NCI-H2107 treated with DMSO at 0.1 percent for 48 hours (cell line): ENCODE results near the gene TIE1.

Source experiments
- DNase-seq: peaks from one replicate; lab custom pipeline; 2025; ENCODE audit not compliant: unreplicated experiment; lab: John Stamatoyannopoulos, UW

The TIE1 gene

GRCh38 chr1:43311521-43311920 lies 10.7 kb downstream of the TIE1 start:
- DNase-seq, result no peak

DNA sequence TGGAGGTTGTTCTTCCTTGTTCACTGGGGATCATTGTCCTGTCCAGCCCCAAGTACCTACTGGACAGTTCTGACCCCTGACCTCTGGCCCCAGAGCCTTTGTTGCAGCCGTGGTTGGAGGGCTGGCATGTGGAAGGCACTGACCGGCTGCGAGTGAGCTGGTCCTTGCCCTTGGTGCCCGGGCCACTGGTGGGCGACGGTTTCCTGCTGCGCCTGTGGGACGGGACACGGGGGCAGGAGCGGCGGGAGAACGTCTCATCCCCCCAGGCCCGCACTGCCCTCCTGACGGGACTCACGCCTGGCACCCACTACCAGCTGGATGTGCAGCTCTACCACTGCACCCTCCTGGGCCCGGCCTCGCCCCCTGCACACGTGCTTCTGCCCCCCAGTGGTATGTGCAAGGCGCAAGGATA lies 11.4 kb downstream of the TIE1 start:
- DNase-seq, result no peak

DNA sequence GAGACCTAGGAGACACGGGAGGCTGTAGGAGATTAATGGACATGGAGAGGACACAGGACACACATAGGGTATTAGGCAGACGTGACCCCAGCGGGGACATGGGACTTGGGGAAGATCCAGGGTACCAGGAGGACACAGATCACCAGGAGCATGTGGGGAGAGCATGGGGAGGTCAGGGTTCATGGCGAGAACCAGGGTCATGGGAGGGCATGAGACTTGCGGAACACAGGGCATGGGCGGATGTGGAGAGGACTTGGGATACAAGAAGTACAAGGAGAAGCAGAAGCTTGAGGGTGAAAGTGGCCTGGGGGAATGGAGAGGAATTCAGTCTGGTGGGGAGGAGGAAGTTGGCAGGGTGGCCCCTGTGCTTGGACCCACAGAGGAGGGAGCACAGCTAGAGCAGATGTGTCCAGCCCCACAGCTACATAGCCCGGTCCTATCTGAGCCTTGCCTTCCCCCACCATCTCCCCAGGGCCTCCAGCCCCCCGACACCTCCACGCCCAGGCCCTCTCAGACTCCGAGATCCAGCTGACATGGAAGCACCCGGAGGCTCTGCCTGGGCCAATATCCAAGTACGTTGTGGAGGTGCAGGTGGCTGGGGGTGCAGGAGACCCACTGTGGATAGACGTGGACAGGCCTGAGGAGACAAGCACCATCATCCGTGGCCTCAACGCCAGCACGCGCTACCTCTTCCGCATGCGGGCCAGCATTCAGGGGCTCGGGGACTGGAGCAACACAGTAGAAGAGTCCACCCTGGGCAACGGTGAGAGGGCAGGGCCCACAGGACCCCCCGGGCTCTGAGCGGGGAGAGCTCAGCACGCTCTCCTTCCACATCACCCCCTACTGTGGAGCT lies 12.1 kb downstream of the TIE1 start:
- no peak for DNase-seq

GRCh38 chr1:43313771-43314170 lies 13.0 kb downstream of the TIE1 start:
- no peak for DNase-seq

DNA sequence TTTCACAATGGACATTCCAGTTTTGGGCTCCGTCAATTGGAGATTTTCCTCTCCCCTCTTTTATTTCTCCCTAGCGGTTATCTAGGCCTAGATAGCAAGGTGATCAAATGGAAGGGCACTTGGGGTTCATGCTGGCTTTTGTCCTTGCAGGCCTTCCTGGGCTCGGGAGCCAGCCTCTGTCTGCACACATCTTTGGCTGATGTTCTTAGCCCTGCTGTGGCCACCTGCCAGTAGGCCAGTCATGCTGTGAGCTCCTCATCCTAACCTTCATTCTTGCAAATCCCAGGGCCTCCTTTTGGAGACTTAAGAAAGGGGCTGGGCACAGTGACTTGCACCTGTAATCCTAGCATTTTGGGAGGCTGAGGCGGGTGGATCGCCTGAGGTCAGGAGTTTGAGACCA lies 13.5 kb downstream of the TIE1 start:
- no peak for DNase-seq

DNA sequence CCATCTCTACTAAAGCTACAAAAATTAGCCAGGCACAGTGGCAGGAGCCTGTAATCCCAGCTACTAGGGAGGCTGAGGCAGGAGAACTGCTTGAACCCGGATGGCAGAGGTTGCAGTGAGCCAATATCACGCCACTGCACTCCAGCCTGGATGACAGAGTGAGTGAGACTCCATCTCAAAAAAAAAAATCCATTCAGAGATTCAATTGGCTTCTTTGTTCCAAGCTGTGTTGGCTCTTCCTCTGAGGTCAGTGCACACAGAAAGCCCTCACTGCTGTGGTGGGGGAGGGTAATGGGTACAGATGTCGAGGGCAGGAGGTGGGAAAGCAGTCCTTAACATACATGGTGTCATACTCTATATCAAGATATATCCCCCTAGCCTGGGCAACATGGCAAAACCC lies 14.7 kb downstream of the TIE1 start:
- DNase-seq, result no peak

- no peak for DNase-seq
Observed at GRCh38 chr1:43315963-43316737, 15.4 kb downstream of the TIE1 start.

DNA sequence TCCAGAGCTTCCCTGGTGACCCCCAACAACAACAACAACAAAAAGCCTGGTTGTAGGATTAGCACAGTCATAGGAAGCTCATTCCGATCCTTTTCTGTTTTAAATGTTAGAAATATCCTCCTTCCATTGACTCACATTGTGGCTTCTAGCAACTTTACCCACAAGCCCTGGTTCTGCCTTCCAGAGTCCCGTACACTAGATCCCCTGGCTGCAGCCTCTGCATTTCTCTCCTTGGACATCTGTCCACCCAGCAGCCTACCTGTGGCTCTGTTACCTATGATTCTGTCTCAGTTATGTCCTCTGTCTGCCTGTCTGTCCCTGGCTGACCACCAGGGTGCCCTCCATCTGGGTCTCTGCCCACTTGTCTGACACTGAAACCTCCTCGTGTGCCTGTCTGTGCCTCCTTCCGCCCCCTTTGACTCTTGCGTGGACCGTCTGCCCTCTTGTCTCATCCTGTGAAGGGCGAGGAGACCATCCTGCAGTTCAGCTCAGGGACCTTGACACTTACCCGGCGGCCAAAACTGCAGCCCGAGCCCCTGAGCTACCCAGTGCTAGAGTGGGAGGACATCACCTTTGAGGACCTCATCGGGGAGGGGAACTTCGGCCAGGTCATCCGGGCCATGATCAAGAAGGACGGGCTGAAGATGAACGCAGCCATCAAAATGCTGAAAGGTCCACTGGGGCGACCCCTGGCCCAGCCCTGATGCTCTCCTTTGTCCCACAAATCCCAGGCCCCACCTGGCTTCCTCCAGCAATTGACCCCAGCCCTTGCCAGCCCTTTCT lies 16.1 kb downstream of the TIE1 start:
- no peak for DNase-seq

DNA sequence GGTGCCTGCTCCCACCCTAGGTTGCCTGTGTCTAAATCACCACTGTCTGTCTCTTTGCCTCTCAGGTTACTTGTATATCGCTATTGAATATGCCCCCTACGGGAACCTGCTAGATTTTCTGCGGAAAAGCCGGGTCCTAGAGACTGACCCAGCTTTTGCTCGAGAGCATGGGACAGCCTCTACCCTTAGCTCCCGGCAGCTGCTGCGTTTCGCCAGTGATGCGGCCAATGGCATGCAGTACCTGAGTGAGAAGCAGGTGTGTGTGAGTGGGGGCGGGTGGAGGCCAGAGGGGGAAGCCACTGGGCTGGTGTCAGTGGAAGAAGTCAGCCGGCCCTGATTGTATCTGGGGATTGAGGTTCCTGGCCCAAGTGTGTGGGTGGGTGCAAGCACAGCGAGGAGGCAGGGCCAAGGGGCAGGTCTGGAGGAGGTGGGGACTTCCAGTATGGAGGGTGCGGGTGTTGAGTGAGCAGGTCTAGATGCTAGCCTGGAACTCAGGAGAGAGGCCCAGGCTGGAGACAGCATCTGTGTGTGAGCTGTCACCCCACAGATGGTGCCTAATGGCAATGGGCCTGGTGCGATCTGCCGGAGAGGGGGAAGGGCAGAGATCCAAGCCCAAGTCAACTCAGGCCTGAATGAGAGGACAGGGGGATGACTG lies 17.2 kb downstream of the TIE1 start:
- DNase-seq, result no peak

GRCh38 chr1:43318831-43319230 lies 18.0 kb downstream of the TIE1 start:
- no peak for DNase-seq

- no peak for DNase-seq
Observed at GRCh38 chr1:43319288-43319687, 18.5 kb downstream of the TIE1 start.

GRCh38 chr1:43319766-43320165 lies 19.0 kb downstream of the TIE1 start:
- no peak for DNase-seq

DNA sequence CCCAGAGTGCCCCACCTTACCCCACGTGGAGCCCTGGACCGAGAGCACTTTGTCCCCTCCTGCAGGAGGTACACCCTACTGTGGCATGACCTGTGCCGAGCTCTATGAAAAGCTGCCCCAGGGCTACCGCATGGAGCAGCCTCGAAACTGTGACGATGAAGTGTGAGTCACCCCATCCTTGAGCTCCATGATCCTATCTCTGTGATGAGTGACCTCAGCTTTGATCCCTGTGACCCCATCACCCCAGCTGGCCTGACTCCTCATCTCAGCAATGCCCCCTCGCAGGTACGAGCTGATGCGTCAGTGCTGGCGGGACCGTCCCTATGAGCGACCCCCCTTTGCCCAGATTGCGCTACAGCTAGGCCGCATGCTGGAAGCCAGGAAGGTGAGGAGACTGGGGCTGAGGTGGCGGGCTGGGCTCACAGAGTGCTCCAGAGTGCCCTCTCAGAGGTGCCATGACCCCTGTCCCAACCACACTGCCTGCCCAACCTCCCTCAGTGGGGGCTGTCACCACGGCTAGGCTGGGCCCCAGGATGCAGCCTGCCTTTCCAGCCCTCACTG lies 20.6 kb downstream of the TIE1 start:
- DNase-seq, result no peak

DNA sequence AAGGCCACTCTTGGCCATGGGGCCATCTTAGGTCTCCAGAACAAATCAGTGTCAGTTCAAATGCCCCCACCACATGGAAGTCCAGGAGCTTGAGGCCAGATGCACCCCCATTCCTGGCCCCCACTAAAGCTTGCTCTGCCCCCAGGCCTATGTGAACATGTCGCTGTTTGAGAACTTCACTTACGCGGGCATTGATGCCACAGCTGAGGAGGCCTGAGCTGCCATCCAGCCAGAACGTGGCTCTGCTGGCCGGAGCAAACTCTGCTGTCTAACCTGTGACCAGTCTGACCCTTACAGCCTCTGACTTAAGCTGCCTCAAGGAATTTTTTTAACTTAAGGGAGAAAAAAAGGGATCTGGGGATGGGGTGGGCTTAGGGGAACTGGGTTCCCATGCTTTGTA lies 21.7 kb downstream of the TIE1 start:
- DNase-seq, result no peak

DNA sequence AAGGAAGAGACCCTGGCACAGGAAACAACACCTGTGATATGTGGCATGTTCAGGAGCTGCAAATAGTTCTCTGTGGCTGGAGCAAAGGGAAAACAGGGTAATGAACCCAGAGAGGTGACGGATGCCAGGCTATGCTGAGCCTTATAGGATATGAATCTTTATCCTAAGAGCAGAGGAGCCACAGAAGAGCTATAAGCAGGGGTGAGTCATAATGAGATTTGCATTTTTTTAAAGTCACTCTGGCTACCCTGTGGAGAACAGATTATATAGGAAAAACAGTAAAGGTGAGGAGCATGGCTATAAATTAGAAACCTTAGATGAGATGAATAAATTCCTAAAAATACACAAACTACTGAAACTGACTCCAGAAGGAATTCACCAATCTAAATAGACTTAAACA lies 24.0 kb downstream of the TIE1 start:
- no peak for DNase-seq

GRCh38 chr1:43325381-43325780 lies 24.6 kb downstream of the TIE1 start:
- DNase-seq, result no peak

DNA sequence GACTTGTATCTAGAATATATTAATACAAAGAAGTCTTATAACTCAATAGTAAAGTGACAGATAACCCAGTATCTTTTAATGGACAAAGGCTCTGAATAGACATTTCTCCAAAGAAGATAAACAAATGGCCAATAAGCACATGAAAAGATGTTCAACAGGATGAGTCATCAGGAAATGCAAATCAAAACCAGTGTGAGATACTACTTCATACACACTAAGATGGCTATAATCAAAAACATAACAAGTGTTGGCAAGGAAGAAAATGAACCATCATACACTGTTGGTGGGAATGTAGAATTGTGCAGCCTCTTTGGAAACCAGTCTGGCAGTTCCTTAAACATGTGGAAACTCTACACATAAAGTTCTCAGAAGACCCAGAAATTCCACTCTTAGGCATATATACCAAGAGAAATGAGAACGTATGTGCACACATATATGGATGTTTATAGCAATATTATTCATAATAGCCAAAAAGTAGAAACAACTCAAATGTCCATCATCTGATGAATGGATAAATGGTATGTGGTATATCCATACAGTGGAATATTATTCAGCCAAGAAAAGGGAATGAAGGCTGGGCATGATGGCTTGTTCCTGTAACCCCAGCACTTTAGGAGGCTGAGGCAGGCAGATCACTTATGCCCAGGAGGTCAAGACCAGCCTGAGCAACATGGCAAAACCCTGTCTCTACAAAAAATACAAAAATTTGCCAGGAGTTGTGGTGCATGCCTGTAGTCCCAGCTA lies 26.9 kb downstream of the TIE1 start:
- no peak for DNase-seq

- no peak for DNase-seq
Observed at GRCh38 chr1:43329995-43330751, 29.4 kb downstream of the TIE1 start.

DNA sequence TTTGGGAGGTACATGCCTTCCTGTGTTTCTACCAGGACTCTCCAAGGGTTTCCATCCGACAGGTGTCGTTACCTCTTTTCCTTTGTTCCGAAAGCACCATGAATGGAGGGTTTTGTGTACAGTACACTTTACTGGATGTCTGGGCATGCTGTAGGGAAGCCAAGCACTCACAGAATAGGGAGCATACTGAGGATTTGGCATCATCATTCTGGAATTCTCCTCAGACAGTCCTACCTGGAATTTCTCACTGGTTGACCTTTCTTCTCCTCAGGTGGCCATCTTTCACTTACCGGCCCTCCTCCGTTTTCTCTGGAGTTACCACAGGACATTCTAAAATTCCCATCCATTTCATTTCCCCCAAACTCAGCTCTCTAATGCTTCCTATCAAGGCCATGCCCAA lies 30.9 kb downstream of the TIE1 start:
- DNase-seq, result no peak
